HG02759 (cell line): ENCODE measurements around the gene TTLL6.
"Not testable (repeated sequence)": the region's sequence is repeated elsewhere in the genome, so short reads cannot be mapped to it uniquely, and the experiment has no call there.

Experiments used
- ATAC-seq: cut with Tn5 transposase; IDR thresholded peaks from one replicate; pipeline ENCODE4 v1.9.1; 2021; ENCODE audit warnings: mild to moderate bottlenecking, moderate library complexity; ENCODE audit not compliant: unreplicated experiment

The TTLL6 gene

DNA sequence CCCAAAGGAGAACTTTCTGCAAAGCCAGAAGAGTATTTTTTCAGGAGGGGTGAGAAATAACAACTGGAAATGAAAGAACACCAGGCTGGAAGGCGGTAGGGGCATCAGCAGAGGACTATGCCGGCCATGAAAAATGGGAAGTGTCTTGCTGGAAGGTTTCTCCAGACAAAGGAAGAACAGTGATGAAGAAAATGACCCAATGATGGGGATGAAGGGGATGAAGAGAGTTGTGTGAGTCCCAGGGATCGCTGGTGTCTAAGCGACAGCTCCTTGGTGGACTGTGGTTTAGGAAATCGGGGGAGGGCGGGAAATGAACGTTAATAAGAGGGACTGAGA is 623 bp downstream of the TTLL6 start:
- ATAC-seq, result no peak

DNA sequence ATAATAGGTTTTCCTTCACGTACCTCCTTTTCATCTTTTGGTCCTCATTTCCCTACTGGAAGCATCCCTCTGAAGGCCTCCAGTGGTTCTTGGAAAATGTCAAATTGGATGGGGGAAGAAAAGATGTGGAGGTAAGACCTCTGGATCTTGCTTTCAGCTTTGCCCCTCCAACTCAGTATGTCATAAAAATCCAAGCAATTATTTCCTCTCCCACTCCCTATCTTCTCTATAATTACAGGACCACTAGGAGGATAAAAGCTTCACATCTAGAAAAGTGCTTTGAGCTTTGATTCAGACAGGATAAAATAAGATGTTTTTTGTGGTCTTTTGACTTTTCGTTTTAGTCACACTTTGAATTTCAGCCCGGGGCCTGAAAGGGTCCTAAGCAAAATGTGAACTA is 1.7 kb downstream of the TTLL6 start:
- ATAC-seq, result no peak

DNA sequence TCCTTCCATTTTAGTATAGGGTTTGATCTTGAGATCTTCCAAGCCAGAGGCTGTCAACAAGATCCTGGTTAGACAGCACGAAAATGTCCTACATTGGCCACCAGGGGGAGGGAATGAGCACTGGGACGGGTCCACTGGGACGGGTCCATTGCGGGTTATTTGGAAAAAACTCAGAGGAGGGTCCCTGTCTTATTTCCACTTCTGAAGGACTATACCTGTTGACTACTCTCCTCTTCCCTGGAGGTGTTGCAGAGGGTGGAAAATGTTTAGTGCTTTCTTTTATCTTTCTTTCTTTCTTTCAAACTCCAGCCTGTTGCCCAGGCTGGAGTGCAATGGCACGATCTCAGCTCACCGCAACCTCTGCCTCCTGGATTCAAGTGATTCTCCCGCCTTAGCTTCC is 2.5 kb downstream of the TTLL6 start:
- ATAC-seq, result no peak

DNA sequence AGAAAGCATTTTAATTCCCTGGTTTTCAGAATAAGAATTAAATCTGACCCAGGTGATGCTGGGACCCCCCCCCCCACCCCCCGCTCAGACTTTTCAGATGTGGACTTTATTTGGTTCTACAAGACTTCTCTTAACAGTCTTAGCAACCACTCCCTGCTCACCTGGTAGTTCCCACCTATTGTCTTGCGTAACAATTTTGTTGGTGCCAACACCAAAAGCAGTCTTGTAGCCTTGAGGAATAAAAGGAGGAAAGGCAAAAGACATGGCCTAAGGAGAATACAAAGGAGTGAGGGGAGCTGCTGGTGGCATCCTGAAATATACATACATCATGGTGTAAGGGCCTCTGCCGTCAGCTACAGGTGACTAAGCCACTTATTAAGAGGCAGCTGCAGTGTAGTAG is 5.0 kb downstream of the TTLL6 start:
- ATAC-seq, result no peak

DNA sequence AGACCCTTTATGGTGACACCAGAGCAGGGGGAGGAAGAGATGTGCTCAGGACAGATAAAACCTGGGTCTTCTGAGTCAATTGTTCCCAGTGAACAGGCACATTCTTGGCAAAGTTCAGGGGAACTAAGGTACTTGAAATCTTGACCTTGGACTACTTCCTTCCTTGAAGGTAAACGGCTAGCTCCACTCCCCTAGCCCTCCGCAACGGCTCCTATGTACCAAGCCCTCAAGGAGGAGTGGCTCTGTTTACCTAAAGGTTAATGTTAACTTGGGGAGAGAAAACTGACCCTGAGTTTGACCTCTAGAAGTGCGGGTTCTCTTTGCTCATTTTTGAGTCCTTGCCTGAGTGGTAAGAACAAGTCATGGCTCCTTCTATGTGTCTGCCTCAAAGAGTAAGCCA is 7.8 kb downstream of the TTLL6 start:
- no peak for ATAC-seq

DNA sequence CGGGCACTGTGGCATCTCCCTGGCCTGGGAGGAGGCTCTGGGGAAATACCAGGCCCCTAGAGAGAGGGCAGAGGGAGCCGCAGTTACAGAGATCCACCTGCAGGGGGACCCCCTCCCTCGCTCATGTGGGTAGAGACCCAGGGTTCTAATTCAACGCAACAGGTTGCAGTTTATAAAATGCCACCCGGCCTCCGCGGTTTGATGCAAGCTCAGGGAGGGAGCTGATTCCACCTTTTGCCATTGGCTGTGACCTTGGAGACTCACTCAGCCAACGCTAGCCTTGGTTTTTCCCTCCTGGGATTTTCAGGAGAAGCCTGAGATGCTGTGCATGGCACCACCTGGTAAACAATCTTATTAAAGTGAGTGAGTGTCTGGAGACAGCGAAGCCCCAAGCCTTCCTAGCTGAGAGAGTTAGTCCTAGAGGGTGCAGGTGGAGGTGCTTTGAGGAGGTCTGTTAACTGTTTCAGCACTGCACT is 12.1 kb downstream of the TTLL6 start:
- no peak for ATAC-seq

DNA sequence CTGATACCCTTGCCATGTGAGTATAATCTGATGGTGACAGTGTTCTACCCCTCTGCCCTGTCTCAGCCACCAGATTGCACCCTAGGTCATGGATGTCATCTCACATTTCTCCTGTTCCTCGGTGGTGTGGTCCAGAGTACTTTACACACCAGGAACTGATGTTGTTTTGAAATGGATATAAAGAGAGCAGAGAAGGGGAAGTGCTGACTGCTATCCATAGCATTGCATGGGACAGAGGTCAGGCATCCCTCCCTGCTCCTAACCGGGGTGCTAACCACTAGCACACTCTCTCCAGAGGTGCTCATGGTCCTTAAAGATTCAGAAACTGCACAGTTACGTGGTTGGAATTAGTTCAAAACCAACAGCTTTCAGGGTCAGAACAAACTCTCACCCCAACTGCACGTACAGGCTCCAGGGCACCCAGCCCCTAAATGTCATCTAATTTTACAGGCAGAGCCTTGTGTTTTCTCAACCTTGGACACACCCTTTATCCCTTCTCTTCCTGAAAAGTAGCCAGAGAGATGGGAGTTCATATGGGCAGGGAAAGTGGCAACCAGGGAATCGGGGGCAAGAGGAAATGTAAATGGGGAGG is 16.3 kb downstream of the TTLL6 start:
- no peak for ATAC-seq

DNA sequence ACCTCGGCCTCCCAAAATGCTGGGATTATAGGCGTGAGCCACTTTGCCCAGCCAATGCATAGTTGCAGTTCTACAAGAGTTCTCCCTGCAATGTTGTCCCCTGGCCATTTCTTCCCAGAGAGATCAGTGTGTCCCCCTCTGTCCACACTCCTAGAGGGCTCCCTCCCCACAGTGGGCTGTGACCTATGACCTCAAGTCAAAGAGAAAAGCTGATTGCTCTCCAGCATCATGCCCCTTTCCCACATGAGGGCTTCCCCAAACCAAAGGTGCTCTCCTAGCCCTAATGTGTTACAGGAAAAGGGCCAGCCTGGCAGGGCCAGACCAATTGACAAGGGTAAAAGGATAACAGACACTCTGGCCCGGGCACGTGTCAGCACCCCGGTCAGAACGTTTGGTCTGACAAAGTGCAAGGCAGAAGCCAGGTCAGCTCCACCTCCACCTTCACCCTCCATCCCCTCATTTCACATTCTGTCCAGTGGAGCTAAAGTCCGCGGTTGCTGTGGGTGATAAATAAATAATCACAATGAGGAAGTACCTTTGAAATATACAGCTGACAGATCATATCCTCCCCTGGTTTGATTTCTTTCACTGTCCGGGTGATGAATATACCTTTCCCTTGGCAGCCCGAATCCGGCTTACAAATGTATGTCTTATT is 17.8 kb downstream of the TTLL6 start:
- ATAC-seq, result no peak

DNA sequence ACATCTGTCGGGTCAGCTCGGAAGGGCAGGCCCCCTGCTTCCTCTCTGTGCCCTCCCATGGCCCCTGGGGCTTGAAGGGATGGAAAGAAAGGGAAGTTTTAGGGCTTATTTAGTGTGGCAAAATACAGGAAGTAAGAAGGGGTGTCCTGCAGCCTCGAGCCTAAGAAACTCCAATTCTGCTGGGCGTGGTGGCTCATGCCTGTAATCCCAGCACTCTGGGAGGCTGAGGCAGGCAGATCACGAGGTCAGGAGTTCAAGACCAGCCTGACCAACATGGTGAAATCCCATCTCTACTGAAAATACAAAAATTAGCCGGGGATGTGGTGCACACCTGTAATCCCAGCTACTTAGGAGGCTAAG is 20.9 kb downstream of the TTLL6 start:
- not testable (repeated sequence) for ATAC-seq

DNA sequence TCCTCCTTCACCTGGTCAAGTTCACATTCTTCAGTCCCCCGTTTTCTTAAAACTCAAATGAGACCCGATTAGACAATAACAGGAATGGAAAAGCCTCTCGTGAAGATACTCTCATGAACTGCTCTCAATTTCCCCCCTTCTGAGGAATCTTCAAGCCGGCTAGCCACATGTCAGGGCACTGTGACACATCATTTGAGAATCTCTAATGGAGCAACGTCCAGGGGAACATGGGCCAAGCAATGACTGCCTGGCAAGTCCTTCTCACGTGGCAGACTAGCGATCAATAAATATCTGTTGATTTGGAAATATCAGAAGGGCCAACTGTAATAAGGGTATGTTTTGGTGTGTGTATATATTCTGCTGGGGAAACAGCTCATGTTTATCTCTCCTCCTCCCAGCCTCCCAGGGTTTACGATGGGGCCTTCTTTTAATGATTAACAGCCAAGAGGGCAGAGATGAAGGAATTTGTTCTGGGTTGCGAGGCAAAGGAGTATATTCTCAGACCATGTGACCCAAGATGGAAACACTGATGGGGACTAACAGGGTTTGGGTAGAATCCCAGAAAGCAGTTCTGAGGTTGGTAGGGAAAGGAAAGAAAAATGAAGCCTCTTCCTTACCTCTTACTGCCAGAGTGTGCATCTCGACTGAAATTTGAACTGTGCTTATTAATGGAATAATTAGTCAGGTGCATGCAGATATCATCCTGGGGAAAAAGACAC is 21.4 kb downstream of the TTLL6 start:
- no peak for ATAC-seq

DNA sequence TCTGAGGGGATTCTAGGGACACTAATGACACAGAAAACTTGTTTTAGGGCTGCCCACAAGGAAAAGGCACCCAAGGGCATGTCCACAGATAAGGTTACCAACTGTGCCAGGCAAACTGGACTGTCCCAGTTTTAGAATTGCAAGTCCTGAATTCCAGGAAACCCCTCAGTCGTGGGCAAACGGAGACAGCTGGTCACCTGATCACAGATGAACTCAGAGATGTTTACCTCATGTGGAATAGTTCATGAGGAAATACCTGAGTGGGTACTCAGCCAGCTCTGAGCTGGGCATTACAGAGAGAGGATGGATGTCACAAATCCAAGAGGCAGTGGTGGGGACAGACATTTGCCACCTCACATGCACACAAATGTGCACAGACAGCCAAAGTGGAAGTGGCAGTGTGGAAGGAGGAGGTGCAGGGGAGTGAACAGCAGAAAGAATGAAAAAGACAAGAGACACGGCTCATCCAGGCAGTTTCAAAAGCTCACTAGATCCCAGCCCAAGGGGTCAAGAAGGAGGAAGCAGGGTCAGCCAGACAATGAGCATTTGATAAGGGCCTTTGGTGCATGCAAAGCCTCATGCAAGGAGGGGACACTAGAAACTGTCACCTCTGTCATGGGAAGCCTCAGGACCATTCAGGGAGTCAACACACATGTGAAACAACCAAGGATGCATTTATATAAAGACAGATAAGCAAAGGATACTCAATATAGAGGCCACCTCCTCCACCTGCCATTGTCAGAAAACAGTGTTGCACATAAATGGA is 24.8 kb downstream of the TTLL6 start:
- no peak for ATAC-seq

DNA sequence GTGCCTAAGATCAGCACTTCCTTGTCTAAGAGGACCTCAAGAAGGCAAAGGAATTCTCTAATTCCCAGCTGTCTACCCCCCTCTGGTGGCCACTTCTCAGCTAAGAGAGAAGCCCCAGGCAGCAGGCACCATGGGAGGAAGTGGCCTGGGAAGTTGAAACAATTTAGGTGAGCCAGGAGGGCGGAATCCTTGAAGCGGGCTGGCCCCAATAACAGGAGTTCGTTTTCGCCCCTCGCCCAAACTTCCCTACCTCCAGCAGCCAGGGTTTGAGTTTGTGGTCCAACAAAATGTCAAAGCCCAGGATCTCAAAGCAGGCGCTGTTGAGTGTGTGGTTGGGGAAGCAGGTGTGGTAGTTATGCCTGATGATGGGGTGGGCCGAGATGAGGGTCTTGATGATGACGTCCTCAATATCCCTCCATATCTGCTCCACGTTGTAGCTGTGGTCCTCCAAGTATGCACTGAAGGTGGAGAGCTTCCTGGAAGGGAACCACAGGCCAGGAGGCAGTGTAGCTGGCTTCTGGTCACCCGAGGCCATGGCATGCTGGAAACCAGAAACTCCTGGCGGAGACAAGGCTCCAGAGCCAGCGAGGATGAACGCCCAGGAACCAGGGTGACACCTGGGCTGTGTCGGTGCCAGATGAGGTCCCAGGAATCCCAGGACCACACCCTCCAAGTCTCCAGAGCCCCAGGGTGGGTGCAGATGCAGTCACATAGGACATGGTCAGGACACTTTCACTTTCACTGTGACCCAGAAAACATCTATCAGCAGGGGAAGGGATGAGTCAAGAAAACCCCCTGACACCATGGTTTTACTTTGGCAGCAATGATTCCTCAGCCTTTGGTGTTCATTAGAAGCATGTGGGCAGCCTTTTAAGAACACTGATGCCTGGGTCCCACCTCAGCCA is 25.6 kb downstream of the TTLL6 start:
- peak; percentile 76 for ATAC-seq

DNA sequence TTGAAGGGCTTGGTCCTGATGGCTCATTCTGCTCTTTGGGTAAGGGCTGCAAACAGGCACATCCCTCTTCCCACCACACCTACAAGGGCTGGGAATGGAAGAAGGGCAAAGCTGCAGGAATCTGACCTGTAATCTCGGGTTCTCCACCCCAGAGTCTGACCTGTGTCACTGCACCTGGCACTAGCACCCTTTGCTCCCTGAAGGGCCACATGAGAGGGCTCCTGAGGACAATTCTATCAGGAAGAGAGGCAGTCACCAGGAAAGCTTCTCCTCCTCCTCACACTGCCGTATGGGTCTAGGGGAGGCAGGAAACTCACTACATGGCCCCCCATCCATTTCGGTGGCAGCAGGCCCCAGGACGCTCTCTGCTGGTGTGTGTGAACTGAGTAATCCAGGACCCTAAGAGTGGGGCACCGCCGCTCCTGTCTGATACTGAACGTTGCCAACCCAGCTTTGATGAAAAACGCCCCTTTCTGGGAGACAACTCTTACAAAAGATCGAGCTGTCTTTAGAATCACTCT is 26.4 kb downstream of the TTLL6 start:
- ATAC-seq, result no peak

DNA sequence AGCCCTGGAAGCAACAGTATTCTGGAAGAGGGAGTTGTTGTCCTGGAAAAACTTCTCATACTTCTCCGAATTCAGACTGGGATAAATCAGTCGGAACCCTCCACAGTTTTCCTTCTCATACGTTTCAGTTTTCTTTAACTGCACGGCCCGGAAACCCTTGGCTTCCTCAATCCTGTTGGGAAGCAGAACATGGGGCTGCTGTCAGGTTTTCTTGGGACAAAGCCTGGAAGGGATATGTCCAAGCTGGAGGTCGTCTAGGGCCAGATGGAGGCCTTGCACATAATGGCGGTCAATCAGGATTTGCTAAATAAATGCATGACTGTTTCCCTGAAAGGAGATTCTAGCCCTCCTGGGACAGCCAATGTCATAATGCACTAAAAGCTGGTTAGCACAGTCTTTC is 29.2 kb downstream of the TTLL6 start:
- no peak for ATAC-seq

DNA sequence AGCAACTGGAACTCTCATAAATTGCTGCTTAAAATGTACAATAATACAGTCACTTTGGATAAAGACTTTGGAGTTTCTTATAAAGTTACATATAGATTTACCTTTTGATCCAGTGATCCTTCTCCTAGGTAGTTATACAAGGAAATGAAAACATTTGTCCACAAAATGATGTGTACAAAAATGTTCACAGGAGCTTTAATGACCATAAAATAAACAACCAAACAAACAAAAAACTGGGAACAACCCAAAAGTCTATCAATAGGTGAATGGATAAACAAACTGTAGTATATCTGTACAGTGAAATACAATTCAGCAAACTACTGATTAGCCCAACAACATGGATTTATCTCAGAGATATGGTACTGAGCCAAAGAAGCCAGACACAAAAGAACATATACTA is 37.6 kb downstream of the TTLL6 start:
- no peak for ATAC-seq

DNA sequence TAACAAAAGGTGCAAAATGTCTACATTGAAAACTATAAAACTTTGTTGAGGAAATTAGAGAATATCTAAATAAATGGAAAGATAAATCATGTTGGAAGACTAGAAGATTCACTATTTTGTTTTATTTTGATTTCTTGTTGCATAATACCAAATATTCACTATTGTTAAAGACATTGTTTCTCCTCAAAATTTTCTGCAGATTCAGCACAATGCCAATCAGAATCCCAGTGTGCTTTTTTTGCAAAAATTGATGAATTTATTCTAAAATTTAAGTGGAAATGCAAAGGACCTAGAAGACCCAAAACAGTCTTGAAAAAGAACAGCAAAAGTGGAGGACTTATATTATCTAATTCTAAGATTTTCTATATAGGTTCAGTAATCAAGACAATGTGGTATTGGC is 40.4 kb downstream of the TTLL6 start:
- no peak for ATAC-seq

DNA sequence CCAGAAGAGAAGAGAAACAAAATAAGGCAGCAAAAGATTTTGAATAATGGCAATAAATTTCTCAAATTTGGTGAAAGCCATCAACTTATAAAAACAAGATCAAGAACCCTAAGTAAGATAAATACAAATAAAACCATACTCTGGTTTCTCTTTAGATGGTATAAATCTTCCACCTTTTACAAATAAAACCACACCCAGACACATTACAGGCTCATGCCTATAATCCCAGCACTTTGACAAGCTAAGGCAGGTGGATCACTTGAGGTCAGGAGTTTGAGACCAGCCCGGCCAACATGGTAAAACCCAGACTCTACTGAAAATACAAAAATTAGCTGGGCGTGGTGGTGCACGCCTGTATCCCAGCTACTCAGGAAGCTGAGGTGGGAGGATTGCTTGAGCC is 43.8 kb downstream of the TTLL6 start:
- no peak for ATAC-seq

DNA sequence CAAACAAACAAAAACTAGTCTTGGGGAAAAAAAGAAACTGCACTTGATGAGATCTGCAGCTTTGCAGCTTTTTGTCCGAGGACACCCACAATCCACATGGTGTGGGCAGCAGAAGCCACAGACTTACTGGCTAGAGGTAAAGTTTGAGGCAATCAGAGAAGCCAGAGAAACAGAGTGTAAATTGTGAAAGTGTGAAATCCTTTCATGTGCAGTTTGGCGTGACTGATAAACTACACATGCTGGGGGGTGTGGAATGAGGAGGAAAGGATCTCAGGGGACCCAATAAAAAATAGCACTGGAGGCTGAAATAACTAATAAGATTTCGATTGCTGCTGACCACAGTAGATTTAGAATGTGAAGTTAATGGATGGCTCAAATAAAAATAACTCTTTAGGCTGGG is 46.1 kb downstream of the TTLL6 start:
- no peak for ATAC-seq

DNA sequence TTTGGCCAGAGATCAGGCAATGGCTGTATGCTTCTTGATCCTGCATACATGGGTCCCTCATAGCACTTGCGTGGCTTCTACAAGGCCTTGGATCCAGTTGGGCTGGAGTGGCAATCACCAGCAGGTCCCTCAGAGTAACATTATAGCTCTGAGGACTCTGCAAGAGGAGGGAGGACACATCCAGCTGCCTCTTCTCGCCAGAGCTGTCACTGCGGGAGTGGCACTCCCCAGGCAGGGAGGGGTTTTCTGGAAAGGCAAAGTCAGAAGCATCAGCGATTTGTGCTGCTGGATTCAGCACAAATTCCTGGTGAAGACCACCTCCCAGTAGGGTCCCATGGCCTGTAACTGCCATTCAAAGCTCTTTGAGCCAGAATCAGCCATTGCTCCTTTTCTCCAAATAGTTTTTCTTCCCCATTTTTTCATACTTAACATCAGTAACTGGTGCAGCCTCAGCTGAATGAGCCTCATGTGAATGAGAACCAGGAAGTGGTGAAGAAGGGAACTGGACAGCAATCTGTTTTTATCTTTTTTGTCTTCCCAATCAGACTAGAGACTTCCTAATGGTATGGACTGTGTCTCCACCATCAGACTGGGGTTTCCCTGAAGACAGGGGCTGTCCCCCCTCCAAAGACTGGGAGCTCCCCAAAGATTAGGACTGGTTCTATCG is 47.9 kb downstream of the TTLL6 start:
- no peak for ATAC-seq

DNA sequence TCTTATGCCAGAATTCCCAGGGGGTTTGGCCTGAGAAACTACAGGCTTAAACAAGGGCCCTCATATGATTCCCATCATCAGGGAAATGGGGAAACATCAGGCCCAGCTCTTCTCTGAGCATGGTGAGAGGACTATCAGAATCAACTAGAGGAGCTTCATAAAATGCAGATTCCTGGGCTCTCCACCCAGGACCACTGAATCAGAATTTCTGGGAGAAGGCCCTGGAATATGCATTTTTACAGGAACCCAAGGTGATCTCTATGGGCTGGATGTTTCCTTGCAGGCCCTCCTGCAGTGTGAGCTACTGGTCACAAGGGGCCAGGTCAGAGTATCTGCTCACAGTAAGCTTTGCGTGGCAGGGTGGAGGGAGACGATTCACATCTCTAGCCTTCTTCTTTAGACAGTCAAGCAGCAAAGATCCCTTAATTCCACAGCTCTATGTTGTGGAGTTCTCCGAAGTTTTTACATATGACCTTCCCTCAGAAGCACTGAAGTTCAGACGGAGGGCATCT is 49.7 kb downstream of the TTLL6 start:
- ATAC-seq, result no peak
